NCI-H187 (cell line): Measurements from ENCODE around the gene PUM1.
"Not testable (repeated sequence)": the region's sequence is repeated elsewhere in the genome, so short reads cannot be mapped to it uniquely, and the experiment has no call there.

Experiments used
- DNase-seq, 2 experiments: peaks; one replicate each; lab custom pipeline; 2025; lab: John Stamatoyannopoulos, UW

PUM1 gene

GRCh38 chr1:31062867-31063380 lies 2.6 kb downstream of the PUM1 start:
- no peak for DNase-seq

DNA sequence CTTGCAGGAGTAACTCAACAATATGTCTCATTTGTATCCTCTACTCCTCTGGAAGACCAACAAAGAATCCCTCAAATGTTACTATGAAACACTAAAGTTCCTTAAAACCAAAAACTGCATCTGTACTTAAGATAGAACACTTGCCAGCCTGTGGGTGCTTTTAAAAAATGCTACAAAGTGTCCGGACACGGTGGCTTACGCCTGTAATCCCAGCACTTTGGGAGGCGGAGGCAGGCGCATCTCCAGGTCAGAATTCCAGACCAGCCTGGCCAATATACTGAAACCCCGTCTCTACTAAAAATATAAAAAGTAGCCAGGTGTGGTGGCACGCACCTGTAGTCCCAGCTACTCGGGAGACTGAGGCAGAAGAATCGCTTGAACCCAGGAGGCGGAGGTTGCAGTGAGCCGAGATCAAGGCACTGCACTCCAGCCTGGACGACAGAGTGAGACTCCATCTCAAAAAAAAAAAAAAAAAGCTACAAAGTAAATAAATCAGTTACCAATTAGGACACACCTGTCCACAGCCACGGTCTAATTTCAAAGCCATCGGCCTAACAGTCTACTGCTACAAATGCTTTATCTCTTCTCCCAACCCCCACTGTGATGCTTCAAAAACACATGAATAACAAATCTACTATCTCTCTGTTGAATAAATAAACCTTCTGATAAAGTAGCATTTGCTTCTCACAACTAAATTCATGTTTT lies 3.2 kb downstream of the PUM1 start:
- peak in 1 of 2 experiments; percentile 2 for DNase-seq

DNA sequence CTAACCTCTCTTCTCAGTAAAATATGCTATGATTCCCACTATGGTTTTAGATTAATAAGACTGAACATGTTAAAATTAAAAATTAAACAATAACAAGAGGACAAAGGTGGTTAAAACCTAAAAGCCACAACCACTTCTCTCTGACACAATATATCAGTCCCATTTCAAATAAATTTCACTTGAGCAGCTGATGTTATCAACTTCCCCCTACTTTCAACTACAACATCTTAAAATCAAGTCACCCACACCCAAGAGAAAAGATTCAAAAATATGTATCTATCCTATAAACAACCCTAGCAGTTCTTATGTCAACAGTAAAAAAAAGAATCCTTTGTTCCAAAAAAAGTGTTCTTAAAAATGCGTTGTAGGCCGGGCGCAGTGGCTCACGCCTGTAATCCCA lies 7.5 kb downstream of the PUM1 start:
- no peak for DNase-seq

- no peak for DNase-seq
Measured at GRCh38 chr1:31055953-31056352, 9.6 kb downstream of the PUM1 start.

DNA sequence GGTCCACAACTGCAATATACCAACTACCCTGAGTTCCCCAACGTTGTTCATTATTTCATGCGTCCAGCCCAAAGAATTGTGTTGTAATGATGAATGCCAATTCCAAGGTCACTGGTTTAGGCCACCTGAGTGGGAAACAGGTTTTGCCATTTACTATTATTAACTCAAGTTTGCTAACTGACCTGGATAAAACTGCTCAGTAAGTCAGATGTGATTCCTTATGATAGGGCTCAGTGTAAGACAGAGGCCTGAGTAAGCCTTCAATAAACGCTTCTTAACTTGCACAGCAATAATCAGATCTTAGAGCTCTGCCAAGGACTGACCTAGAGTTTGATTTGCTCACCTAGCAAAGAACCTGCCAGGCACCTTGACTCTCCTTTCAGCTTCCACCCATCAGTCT lies 10.0 kb downstream of the PUM1 start:
- DNase-seq = no peak

DNA sequence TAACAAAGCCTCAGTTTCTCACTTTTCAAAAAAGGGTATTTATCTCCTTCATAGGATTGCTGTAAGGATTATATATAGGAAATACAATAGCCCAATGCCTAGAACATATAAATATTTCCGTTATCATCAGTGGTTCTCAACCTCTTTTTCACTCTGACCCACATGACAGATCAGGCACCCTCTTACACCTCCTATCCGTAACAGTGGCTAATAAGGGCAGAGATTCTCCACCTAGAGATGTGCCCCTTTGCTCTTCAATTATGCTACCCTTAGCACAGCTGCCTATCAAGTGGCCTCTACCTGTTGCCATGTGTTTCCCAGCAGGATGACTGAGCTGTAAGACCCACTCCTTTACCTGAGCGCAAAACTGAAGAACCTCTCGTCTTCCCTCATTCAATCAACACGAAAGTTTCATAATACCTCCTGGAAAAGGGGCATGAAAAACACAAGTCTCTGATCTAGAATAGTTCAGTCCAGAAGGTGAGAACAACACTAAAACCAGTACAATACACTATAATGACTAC lies 10.5 kb downstream of the PUM1 start:
- DNase-seq = no peak

DNA sequence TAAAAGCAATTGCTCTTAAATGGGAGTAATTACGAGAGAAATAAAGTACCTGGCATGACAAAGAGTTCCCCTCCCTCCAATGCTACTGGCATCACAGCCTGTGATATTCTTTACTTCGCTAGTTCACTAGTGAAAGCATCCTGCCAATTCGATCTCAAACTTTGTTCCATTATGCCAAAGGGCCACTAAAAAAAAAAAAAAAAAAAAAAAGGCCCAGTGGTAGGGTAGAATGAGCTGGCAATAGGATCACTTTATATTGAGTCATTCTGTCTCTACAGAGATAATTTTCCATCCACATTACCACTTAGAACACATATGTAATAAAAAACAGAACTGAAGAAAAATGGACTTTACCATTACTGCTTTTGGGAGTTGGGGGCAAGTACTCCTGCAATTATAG lies 11.2 kb downstream of the PUM1 start:
- no peak for DNase-seq

DNA sequence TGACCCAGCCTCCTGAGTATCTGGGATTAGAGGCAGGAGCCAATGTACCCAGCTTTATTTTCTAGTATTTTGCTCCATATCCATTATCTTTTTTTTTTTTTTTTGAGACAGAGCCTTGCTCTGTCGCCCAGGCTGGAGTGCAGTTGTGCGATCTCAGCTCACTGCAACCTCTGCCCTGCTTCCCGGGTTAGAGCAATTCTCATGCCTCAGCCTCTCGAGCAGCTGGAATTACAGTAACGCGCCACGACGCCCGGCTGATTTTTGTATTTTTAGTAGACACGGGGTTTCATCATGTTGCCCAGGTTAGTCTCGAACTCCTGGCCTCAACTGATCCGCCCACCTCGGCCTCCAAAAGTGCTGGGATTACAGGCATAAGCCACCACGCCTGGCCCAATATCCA lies 12.9 kb downstream of the PUM1 start:
- not testable (repeated sequence) for DNase-seq

DNA sequence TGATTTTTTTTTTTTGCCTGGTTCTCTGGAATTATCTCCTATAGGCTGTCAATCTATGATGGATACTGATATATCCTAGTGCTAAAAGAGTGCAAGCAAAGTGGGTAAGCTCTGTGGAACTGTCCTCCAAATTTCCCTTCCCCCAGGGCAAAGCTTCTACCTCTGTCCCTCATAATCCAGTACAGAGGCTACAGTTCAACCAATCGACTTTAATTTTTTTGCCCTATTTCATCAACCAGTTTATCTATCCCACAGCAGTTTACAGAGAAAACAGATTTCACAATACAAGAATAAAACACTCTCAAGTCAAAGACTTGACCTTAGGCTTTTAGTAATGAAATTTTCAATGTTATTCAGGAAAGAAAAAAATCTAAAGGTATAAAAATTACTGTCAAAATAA lies 13.9 kb downstream of the PUM1 start:
- no peak for DNase-seq

DNA sequence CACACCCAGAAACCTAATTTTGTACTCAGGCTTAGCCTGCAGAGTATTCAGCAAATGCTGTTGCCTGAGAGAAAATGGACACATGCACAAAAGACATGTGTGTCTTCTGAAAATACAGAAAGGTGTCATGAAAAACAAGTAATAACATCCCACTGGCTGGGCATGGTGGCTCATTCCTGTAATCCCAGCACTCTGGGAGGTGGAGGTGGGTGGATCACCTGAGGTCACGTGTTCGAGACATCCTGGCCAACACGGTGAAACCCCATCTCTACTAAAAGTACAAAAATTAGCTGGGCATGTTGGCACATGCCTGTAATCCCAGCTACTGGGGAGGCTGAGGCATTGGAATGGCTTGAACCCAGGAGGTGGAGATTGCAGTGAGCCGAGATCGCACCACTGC lies 18.0 kb downstream of the PUM1 start:
- DNase-seq = not testable (repeated sequence)

GRCh38 chr1:31043631-31044030 lies 21.9 kb downstream of the PUM1 start:
- no peak for DNase-seq

DNA sequence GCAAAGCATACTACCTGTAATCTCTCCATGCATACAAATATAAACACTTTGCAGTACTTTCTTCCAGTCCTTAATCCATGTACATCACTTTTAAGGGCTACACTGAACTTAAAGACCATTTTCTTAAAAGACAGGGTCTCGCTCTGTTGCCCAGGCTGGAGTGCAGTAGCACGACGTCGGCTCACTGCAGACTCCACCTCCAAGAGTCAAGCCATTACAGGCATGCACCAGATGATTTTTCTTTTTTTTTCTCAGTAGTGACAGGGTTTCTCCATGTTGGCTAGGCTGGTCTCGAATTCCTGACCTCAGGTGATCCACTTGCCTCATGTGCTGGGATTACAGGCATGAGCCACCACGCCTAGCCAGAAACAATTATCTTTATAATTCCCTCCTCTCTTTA lies 22.9 kb downstream of the PUM1 start:
- no peak for DNase-seq

DNA sequence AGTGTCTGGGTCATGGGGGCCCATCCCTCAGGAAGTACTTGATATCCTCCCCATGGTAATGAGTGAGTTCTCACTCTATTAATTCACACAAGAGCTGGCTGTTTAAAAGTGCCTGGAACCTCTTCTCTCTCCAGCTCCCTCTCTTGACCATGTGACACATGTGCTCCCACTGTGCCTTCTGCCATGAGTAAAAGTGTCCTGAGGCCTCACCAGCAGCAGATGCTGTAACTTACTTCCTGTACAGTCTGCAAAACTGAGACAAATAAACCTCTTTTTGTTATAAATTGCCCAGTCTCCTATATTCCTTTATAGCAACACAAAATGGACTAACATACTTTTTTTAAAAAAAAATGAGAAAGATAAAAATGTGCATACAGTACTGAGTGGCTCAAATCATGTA lies 24.0 kb downstream of the PUM1 start:
- DNase-seq = no peak

GRCh38 chr1:31040038-31040437 lies 25.5 kb downstream of the PUM1 start:
- DNase-seq = no peak

DNA sequence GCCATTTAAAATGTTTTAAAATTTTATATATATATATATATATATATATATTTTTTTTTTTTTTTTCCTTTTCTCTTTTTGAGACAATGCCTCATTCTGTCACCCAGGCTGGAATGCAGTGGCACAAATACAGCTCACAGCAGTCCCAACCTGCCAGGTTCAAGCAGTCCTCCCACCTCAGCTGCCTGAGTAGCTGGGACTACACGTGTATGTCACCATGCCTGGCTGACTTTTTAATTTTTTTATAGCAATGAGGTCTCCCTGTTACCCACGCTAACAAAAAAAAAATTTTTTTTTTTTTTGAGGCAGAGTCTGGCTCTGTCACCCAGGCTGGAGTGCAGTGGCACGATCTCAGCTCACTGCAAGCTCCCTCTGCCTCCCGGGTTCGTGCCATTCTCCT lies 26.6 kb downstream of the PUM1 start:
- DNase-seq = not testable (repeated sequence)

GRCh38 chr1:31038360-31038759 lies 27.2 kb downstream of the PUM1 start:
- DNase-seq = no peak

DNA sequence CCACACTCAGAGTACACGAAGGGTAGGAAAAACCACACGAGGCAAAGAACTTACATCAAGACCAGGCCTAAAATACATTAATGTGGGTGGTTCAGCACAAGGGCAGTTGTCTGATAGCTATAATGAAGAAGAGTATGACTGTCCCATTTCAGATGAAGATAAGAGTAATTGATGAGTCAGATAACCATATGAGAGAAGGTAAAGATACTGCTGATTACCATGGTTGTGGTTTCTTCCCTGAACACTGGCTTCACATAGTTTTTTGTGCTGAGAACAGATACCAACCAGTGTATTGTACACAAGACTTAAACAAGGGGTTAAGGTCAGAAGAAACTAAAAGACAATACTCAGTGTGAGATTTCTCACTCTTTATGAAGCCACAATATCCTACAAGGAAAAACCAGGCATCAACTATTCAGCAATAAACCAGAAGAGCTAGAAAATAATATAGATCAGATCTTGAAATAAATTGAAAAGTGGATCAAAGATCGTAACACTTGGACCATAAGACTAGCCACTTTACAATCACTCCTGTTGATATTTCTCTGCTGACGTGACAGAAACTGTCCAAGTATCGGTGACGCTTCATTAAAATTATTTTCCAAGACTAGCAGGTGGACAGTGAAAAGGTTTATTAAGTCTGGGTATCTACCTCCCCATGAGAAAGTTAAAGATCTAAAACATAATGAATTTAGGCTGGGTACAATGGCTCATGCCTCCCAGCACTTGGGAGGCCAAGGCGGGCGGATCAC lies 28.6 kb downstream of the PUM1 start:
- no peak for DNase-seq

GRCh38 chr1:31033598-31033997 lies 31.9 kb downstream of the PUM1 start:
- DNase-seq = no peak

DNA sequence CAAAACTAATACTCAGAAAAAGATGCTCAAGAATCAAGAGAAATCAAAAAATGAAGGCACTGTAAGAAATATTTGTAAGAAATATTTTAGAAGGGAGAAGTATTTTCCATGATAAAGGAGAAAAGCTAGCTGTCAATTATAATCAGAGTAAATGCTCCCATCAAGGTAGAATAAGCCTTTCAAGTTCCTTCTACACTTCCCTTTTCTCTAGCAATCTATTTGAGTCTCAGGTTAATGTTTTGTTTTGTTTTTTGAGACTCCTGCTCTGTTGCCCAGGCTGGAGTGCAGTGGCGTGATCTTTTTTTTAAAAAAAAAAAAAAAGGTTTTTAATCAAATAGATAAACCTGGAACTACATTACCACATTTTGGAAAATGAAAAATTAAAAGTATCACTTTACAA lies 33.3 kb downstream of the PUM1 start:
- no peak for DNase-seq

DNA sequence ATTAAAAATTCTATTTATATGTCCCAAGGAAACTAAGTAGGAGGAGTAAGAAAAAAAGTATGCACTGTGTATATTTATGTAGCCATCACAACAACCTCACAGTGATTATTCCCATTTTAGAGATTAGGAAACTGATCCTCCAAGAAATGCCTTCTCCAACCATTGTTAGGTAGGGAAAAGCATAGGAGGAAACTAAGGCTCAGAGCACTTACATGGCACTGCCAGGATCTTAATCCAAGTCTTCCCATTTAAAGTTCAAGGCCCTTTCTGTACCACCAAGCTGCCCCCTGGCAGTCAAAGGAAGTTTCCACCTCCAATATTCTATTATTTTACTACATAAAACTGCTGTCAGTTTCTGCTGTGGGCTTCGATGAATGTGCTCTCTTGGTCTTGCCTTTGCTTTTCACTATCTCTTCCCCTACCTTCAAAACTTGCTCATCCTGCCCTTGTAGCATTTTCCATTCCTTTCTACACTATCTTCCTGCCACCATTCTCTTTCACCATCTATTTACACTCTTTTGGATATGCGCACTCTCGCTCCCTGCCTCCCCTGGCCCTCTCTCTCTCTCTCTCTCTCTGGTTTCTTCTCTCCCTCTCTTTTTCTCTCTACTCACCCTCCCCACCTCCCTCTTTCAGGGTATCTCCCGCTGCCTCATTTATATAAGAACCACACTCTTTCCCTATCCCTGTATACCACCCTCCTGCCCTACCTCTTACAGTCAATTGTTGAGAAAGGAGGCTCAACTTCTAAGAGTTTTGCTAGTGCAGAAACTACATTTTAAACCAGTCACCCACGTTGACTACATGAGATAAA lies 34.0 kb downstream of the PUM1 start:
- no peak for DNase-seq

GRCh38 chr1:31029026-31029425 lies 36.5 kb downstream of the PUM1 start:
- DNase-seq = no peak
